GM23338 (cell line): ENCODE results near the gene AHNAK2. TPM values are rescaled to one million over a fixed set of nuclear protein-coding genes. Genes with fewer than 3 reads are reported as not detected.

Source experiments
- ATAC-seq: fragments of 200-7000 bp; cut with Tn5 transposase; 3 replicates; pipeline ENCODE4 v1.9.1; 2020
- DNase-seq: peaks from one replicate; pipeline ENCODE4 v3.0.0-alpha.2; 2015; ENCODE audit warnings: low spot score
- H2AFZ ChIP-seq: fragments of 200-600 bp; sonication (generic); 2 replicates; pipeline ENCODE4 v1.8.0; 2016; ENCODE audit warnings: antibody characterized with exemption, mild to moderate bottlenecking, moderate library complexity
- H3F3A ChIP-seq: fragments of 200-600 bp; sonication (generic); replicated peaks from 2 replicates; pipeline ENCODE4 v1.8.0; 2017; ENCODE audit warnings: antibody characterized with exemption, mixed run types, low read depth
- H3K27ac ChIP-seq: fragments of 200-600 bp; sonication (generic); 2 replicates; pipeline ENCODE4 v1.6.1; 2016; ENCODE audit warnings: low read depth
- H3K27me3 ChIP-seq: fragments of 200-600 bp; sonication (generic); 2 replicates; pipeline ENCODE4 v1.8.0; 2016; ENCODE audit warnings: mild to moderate bottlenecking, mixed run types, moderate library complexity; ENCODE audit not compliant: insufficient read depth
- H3K36me3 ChIP-seq: fragments of 200-600 bp; sonication (generic); 2 replicates; pipeline ENCODE4 v1.8.0; 2016; ENCODE audit warnings: mild to moderate bottlenecking; ENCODE audit not compliant: insufficient read depth
- H3K4me1 ChIP-seq: fragments of 200-600 bp; sonication (generic); 2 replicates; pipeline ENCODE4 v1.8.0; 2016; ENCODE audit warnings: mild to moderate bottlenecking, moderate library complexity; ENCODE audit not compliant: insufficient read depth
- H3K4me2 ChIP-seq: fragments of 200-600 bp; sonication (generic); 2 replicates; pipeline ENCODE4 v1.7.1; 2017; ENCODE audit warnings: mixed run types
- H3K4me3 ChIP-seq: fragments of 200-600 bp; sonication (generic); 2 replicates; pipeline ENCODE4 v1.6.1; 2016; ENCODE audit warnings: mixed run types
- H3K79me2 ChIP-seq: fragments of 200-600 bp; sonication (generic); replicated peaks from 2 replicates; pipeline ENCODE4 v1.8.0; 2017; ENCODE audit warnings: mild to moderate bottlenecking; ENCODE audit not compliant: insufficient read depth
- H3K9me2 ChIP-seq: fragments of 200-600 bp; sonication (generic); 2 replicates; pipeline ENCODE4 v1.8.0; 2017; ENCODE audit not compliant: insufficient read depth
- H4K20me1 ChIP-seq: fragments of 200-600 bp; sonication (generic); replicated peaks from 2 replicates; pipeline ENCODE4 v1.8.0; 2017; ENCODE audit warnings: mild to moderate bottlenecking; ENCODE audit not compliant: insufficient read depth
- H3K27ac Mint-ChIP-seq: 2 replicates; pipeline ENCODE4 v1.8.0; 2020; ENCODE audit warnings: inconsistent platforms, mild to moderate bottlenecking, moderate library complexity, mixed read lengths
- H3K27me3 Mint-ChIP-seq: 3 replicates; pipeline ENCODE4 v1.8.0; 2022; ENCODE audit warnings: low read depth, mild to moderate bottlenecking, moderate library complexity, mixed read lengths, inconsistent platforms; ENCODE audit not compliant: insufficient read depth, poor library complexity
- H3K36me3 Mint-ChIP-seq: 3 replicates; pipeline ENCODE4 v1.8.0; 2021; ENCODE audit warnings: low read depth, mild to moderate bottlenecking, inconsistent platforms, moderate library complexity, mixed read lengths
- H3K4me1 Mint-ChIP-seq: 3 replicates; pipeline ENCODE4 v1.8.0; 2020; ENCODE audit warnings: mild to moderate bottlenecking, inconsistent platforms, mixed read lengths
- H3K4me3 Mint-ChIP-seq: 3 replicates; pipeline ENCODE4 v1.8.0; 2021; ENCODE audit warnings: moderate library complexity, mild to moderate bottlenecking, inconsistent platforms, mixed read lengths
- H3K9me3 Mint-ChIP-seq: 3 replicates; pipeline ENCODE4 v1.8.0; 2020; ENCODE audit warnings: moderate library complexity, mild to moderate bottlenecking, inconsistent platforms, mixed read lengths
- CREB1 ChIP-seq: fragments of 250-450 bp; sonication (Bioruptor Pico); IDR thresholded peaks from 2 replicates; pipeline ENCODE4 v1.5.0; 2020; ENCODE audit warnings: low read depth, mild to moderate bottlenecking, moderate library complexity
- EZH2 ChIP-seq: fragments of 200-600 bp; sonication (generic); IDR thresholded peaks from one replicate; pipeline ENCODE4 v1.8.0; 2017; ENCODE audit warnings: antibody characterized with exemption, mild to moderate bottlenecking, low read depth; ENCODE audit not compliant: unreplicated experiment
- EZH2phosphoT487 ChIP-seq: fragments of 200-600 bp; sonication (generic); IDR thresholded peaks from one replicate; pipeline ENCODE4 v1.8.1; 2018; ENCODE audit warnings: antibody characterized with exemption; ENCODE audit not compliant: unreplicated experiment
- NANOG ChIP-seq: IDR thresholded peaks from 2 replicates; pipeline ENCODE4 v1.6.1; 2016; ENCODE audit warnings: antibody characterized with exemption, borderline replicate concordance
- STAT1 ChIP-seq: IDR thresholded peaks from one replicate; pipeline ENCODE4 v1.6.1; 2016; ENCODE audit warnings: antibody characterized with exemption; ENCODE audit not compliant: unreplicated experiment
- ZNF114 ChIP-seq: fragments of 250-450 bp; sonication (Bioruptor Pico); IDR thresholded peaks from 2 replicates; pipeline ENCODE4 v1.5.0; 2020; ENCODE audit warnings: mild to moderate bottlenecking, moderate library complexity
- ZNF331 ChIP-seq: fragments of 250-450 bp; sonication (Bioruptor Pico); IDR thresholded peaks from 2 replicates; pipeline ENCODE4 v1.5.0; 2020; ENCODE audit warnings: low read depth, mild to moderate bottlenecking, moderate library complexity
- polyA plus RNA-seq: library from polyadenylated mRNA; unstranded; fragments of >200 nt; fragmentation: Nextera tagmentation; extraction: Ambion mirVana; gene quantifications from 2 replicates; pipeline ENCODE4 v1.2.1, GENCODE V29; 2016
- total RNA-seq: library from RNA; depleted of rRNA; stranded (reverse); fragments of >200 nt; shearing (Covaris generic); gene quantifications from 2 replicates; pipeline ENCODE4 v1.2.3, GENCODE V29; 2014
- TF ChIP-seq, protein P1 (sequence below), 2 experiments: fragments of 200-600 bp in 1 of 2; sonication (generic) in 1 of 2; conservative IDR thresholded peaks; 2 replicates each; pipeline versions ENCODE4 v1.5.1 to v1.6.1; 2016 to 2017; ENCODE audit warnings: antibody characterized with exemption in 2 of 2, low read depth in 2 of 2, mild to moderate bottlenecking in 2 of 2, moderate library complexity in 1 of 2
- TF ChIP-seq, protein P2 (sequence below): IDR thresholded peaks from 2 replicates; pipeline ENCODE4 v1.6.1; 2016; ENCODE audit warnings: antibody characterized with exemption
- TF ChIP-seq, protein P3 (sequence below): fragments of 250-450 bp; sonication (Bioruptor Pico); IDR thresholded peaks from 2 replicates; pipeline ENCODE4 v1.5.0; 2020; ENCODE audit warnings: mild to moderate bottlenecking, moderate library complexity

The AHNAK2 gene
- total and polyA plus RNA-seq, 2 experiments from 2014 or later: 1.1 to 2.6 TPM

DNA sequence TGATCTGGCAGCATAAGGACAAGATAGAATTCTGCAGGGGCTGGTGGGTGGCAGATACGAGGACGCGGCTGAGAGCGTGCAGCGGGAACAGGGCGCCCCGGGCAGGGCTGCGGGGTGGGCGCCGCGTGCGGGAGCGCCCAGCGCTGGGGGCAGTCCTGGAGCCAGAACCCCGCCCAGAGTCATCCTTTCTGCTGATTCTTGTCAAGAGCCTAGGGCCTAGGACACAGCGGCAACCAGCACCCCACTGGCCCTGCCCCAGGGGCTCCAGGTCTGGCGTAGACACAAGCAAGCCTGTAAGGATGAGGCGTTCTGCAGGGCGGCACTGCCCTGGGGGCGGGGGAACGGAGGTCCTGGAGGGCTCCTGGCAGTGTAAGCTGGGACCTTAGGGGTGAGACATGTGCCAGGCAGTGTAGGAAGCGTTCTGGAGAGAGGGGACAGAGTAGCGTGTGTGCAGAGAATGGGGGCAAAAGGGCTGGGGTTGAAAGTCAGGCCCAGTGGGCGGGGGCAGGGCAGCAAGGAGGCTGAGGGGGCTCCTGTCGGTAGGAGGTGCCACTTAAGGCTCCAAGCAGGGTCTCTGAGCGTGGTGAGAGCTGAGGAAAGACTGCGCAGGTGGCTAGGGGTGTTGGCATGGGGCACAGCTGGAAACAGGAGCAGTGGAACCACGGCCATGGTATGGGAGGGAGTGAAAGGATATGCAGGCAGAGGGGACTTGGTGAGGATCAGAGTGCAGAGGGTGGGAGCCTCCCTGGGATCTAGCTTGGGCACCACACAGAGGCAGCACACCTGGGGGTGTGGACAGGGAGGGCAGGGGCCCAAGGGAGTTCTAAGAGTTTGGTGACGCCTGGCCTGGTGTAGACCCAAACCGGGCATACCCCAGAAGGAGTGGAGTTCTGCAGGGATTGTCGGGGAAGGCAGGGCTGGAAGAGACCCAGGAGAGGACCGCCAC lies 845 bp upstream of the AHNAK2 start:
- ATAC-seq: peak; percentile 13
- peaks cover 36% of the 10 kb centered on the region for H3K27me3 Mint-ChIP-seq

More for the DNA sequence above, 845 bp upstream of the AHNAK2 start:
- H3K27me3 ChIP-seq: peaks cover 34% of the 10 kb centered on the region
- H3F3A ChIP-seq: no peaks in the 10 kb centered on the region
- Mint-ChIP-seq H3K4me1 (peaks cover 9% of the 10 kb centered on the region; the same call in 2 of the 3 replicates), H3K9me3 (no peaks in the 10 kb centered on the region), H3K4me3 (peak overlapping the region; percentile 71), H3K36me3 (no peaks in the 10 kb centered on the region), H3K27ac (no peak overlapping the region)
- DNase-seq: no peak
- no peaks in the 10 kb centered on the region for H4K20me1 ChIP-seq
- peaks cover 4% of the 10 kb centered on the region; the same call in 1 of the 2 replicates for H3K4me1 ChIP-seq
- H3K79me2 ChIP-seq: no peaks in the 10 kb centered on the region
- H3K27ac ChIP-seq: no peak overlapping the region
- TF ChIP-seq CREB1 (no peak), ZNF114 (CRISPR knock-in tag) (no peak), STAT1 (no peak), NANOG (no peak), EZH2 (no peak), EZH2phosphoT487 (no peak), ZNF331 (no peak)
- TF ChIP-seq, protein P1, sequence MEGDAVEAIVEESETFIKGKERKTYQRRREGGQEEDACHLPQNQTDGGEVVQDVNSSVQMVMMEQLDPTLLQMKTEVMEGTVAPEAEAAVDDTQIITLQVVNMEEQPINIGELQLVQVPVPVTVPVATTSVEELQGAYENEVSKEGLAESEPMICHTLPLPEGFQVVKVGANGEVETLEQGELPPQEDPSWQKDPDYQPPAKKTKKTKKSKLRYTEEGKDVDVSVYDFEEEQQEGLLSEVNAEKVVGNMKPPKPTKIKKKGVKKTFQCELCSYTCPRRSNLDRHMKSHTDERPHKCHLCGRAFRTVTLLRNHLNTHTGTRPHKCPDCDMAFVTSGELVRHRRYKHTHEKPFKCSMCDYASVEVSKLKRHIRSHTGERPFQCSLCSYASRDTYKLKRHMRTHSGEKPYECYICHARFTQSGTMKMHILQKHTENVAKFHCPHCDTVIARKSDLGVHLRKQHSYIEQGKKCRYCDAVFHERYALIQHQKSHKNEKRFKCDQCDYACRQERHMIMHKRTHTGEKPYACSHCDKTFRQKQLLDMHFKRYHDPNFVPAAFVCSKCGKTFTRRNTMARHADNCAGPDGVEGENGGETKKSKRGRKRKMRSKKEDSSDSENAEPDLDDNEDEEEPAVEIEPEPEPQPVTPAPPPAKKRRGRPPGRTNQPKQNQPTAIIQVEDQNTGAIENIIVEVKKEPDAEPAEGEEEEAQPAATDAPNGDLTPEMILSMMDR (conservative IDR thresholded peaks at IDR 0.05; ENCODE audit: low read depth in 2 of 2): no peak
- TF ChIP-seq, protein P2, sequence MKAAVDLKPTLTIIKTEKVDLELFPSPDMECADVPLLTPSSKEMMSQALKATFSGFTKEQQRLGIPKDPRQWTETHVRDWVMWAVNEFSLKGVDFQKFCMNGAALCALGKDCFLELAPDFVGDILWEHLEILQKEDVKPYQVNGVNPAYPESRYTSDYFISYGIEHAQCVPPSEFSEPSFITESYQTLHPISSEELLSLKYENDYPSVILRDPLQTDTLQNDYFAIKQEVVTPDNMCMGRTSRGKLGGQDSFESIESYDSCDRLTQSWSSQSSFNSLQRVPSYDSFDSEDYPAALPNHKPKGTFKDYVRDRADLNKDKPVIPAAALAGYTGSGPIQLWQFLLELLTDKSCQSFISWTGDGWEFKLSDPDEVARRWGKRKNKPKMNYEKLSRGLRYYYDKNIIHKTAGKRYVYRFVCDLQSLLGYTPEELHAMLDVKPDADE: no peak
- TF ChIP-seq, protein P3, sequence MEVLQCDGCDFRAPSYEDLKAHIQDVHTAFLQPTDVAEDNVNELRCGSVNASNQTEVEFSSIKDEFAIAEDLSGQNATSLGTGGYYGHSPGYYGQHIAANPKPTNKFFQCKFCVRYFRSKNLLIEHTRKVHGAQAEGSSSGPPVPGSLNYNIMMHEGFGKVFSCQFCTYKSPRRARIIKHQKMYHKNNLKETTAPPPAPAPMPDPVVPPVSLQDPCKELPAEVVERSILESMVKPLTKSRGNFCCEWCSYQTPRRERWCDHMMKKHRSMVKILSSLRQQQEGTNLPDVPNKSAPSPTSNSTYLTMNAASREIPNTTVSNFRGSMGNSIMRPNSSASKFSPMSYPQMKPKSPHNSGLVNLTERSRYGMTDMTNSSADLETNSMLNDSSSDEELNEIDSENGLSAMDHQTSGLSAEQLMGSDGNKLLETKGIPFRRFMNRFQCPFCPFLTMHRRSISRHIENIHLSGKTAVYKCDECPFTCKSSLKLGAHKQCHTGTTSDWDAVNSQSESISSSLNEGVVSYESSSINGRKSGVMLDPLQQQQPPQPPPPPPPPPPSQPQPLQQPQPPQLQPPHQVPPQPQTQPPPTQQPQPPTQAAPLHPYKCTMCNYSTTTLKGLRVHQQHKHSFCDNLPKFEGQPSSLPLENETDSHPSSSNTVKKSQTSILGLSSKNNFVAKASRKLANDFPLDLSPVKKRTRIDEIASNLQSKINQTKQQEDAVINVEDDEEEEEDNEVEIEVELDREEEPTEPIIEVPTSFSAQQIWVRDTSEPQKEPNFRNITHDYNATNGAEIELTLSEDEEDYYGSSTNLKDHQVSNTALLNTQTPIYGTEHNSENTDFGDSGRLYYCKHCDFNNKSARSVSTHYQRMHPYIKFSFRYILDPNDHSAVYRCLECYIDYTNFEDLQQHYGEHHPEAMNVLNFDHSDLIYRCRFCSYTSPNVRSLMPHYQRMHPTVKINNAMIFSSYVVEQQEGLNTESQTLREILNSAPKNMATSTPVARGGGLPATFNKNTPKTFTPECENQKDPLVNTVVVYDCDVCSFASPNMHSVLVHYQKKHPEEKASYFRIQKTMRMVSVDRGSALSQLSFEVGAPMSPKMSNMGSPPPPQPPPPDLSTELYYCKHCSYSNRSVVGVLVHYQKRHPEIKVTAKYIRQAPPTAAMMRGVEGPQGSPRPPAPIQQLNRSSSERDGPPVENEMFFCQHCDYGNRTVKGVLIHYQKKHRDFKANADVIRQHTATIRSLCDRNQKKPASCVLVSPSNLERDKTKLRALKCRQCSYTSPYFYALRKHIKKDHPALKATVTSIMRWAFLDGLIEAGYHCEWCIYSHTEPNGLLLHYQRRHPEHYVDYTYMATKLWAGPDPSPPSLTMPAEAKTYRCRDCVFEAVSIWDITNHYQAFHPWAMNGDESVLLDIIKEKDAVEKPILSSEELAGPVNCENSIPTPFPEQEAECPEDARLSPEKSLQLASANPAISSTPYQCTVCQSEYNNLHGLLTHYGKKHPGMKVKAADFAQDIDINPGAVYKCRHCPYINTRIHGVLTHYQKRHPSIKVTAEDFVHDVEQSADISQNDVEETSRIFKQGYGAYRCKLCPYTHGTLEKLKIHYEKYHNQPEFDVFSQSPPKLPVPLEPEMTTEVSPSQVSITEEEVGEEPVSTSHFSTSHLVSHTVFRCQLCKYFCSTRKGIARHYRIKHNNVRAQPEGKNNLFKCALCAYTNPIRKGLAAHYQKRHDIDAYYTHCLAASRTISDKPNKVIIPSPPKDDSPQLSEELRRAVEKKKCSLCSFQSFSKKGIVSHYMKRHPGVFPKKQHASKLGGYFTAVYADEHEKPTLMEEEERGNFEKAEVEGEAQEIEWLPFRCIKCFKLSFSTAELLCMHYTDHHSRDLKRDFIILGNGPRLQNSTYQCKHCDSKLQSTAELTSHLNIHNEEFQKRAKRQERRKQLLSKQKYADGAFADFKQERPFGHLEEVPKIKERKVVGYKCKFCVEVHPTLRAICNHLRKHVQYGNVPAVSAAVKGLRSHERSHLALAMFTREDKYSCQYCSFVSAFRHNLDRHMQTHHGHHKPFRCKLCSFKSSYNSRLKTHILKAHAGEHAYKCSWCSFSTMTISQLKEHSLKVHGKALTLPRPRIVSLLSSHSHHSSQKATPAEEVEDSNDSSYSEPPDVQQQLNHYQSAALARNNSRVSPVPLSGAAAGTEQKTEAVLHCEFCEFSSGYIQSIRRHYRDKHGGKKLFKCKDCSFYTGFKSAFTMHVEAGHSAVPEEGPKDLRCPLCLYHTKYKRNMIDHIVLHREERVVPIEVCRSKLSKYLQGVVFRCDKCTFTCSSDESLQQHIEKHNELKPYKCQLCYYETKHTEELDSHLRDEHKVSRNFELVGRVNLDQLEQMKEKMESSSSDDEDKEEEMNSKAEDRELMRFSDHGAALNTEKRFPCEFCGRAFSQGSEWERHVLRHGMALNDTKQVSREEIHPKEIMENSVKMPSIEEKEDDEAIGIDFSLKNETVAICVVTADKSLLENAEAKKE (CRISPR knock-in tag): no peak
- H2AFZ ChIP-seq: peak overlapping the region; percentile 94; the same call in 1 of the 2 replicates
- H3K9me2 ChIP-seq: no peaks in the 10 kb centered on the region
- H3K4me3 ChIP-seq: peak overlapping the region; percentile 64
- peak overlapping the region; percentile 90 for H3K4me2 ChIP-seq
- H3K36me3 ChIP-seq: no peaks in the 10 kb centered on the region
